Stimulated activated CD4-positive, alpha-beta T cell treated with anti-CD3 and anti-CD28 coated beads, Interleukin-12 subunit alpha, Interleukin-12 subunit beta, amount 100 ng/mL, for 24 hours (primary cell): ENCODE measurements around the gene CFAP54.

ENCODE experiments used
- DNase-seq, 2 experiments: peaks; one replicate each; pipeline ENCODE4 v3.0.0-alpha.2; 2020; ENCODE audit warnings: low read depth in 2 of 2

CFAP54 gene

GRCh38 chr12:96886998-96887677 is 397.8 kb downstream of the CFAP54 start:
- no peak for DNase-seq

- no peak for DNase-seq
Measured at GRCh38 chr12:96889273-96889933, 400.0 kb downstream of the CFAP54 start.

GRCh38 chr12:96890331-96890730 is 401.0 kb downstream of the CFAP54 start:
- no peak for DNase-seq

- DNase-seq: no peak
Measured at GRCh38 chr12:96892104-96892503, 402.7 kb downstream of the CFAP54 start.

GRCh38 chr12:96897421-96897820 is 408.0 kb downstream of the CFAP54 start:
- DNase-seq: no peak

GRCh38 chr12:96901175-96901574 is 411.8 kb downstream of the CFAP54 start:
- DNase-seq: no peak

- no peak for DNase-seq
Measured at GRCh38 chr12:96902076-96902475, 412.7 kb downstream of the CFAP54 start.

- DNase-seq: peak in 1 of 2 experiments; percentile 2
Measured at GRCh38 chr12:96906498-96906848, 417.1 kb downstream of the CFAP54 start.

- peak; percentile 66 to 77 for DNase-seq
Measured at GRCh38 chr12:96906849-96907670, 417.7 kb downstream of the CFAP54 start, which contains the start of gene NEDD1. Gene NEDD1, plus strand, starts transcription at chr12:96907257. Its CDS starts 2,503 bp downstream, at chr12:96909760.

GRCh38 chr12:96907671-96908422 is 418.5 kb downstream of the CFAP54 start:
- DNase-seq: peak in 1 of 2 experiments; percentile 3

- DNase-seq: no peak
Measured at GRCh38 chr12:96908423-96908675, 419.0 kb downstream of the CFAP54 start.

- DNase-seq: no peak
Measured at GRCh38 chr12:96912261-96912660, 422.9 kb downstream of the CFAP54 start.

- no peak for DNase-seq
Measured at GRCh38 chr12:96912943-96913342, 423.6 kb downstream of the CFAP54 start.

- no peak for DNase-seq
Measured at GRCh38 chr12:96919510-96920210, 430.3 kb downstream of the CFAP54 start.
